Neural cell (in vitro differentiated cells): ENCODE results near the gene CAPN2.

Experiments
- EZH2 ChIP-seq: fragments of 200-600, 300-800 bp; shearing (Covaris generic), sonication (generic); IDR thresholded peaks from 2 replicates; pipeline ENCODE4 v1.6.1; 2014; ENCODE audit warnings: antibody characterized with exemption, low read length, borderline replicate concordance, mild to moderate bottlenecking; ENCODE audit not compliant: insufficient read depth, poor library complexity, severe bottlenecking
- POLR2AphosphoS5 ChIP-seq: IDR thresholded peaks from 2 replicates; pipeline ENCODE4 v1.6.1; 2012
- TF ChIP-seq, protein P1 (sequence below): fragments of 450-650 bp; IDR thresholded peaks from 2 replicates; pipeline ENCODE4 v1.5.1; 2014; ENCODE audit warnings: antibody characterized with exemption, mild to moderate bottlenecking, moderate library complexity; ENCODE audit not compliant: poor library complexity, severe bottlenecking

DNA sequence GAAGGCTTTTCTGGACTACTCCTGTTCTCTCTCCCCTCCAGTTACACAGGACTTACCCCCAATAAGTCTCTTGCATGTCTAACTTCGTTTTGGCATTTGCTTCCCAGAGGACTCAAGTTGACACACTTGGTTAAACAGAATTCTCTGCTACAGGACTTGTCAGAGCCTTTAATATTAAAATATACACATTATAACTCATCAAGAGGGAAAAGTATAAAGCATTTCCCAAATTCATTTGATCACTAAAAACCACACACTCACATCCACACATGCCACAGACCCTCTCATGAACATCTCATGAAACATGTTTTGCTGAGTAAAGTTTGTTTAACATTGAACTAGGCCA lies 8.7 kb upstream of the CAPN2 start:
- TF ChIP-seq, protein P1, sequence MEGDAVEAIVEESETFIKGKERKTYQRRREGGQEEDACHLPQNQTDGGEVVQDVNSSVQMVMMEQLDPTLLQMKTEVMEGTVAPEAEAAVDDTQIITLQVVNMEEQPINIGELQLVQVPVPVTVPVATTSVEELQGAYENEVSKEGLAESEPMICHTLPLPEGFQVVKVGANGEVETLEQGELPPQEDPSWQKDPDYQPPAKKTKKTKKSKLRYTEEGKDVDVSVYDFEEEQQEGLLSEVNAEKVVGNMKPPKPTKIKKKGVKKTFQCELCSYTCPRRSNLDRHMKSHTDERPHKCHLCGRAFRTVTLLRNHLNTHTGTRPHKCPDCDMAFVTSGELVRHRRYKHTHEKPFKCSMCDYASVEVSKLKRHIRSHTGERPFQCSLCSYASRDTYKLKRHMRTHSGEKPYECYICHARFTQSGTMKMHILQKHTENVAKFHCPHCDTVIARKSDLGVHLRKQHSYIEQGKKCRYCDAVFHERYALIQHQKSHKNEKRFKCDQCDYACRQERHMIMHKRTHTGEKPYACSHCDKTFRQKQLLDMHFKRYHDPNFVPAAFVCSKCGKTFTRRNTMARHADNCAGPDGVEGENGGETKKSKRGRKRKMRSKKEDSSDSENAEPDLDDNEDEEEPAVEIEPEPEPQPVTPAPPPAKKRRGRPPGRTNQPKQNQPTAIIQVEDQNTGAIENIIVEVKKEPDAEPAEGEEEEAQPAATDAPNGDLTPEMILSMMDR, result no peak
- no peak for TF ChIP-seq EZH2
- no peak for TF ChIP-seq POLR2AphosphoS5
